ENCODE measurements around the gene TCF15.
"Not testable (repeated sequence)": the region's sequence is repeated elsewhere in the genome, so short reads cannot be mapped to it uniquely, and the experiment has no call there.

The TCF15 gene

GRCh38 chr20:642398-643174 is 32.5 kb upstream of the TCF15 start:
- DNase-seq (ENCODE audit: low spot score) = peak; percentile 52

- DNase-seq (ENCODE audit: low spot score) = not testable (repeated sequence)
Measured at GRCh38 chr20:642013-642397, 31.9 kb upstream of the TCF15 start.

GRCh38 chr20:641516-641875 is 31.4 kb upstream of the TCF15 start:
- peak; percentile 40 for DNase-seq (ENCODE audit: low spot score)

- no peak for DNase-seq (ENCODE audit: low spot score)
Measured at GRCh38 chr20:640674-641515, 30.8 kb upstream of the TCF15 start.

- no peak for DNase-seq (ENCODE audit: low spot score)
Measured at GRCh38 chr20:638579-638978, 28.5 kb upstream of the TCF15 start.

GRCh38 chr20:637559-637958 is 27.4 kb upstream of the TCF15 start:
- no peak for DNase-seq (ENCODE audit: low spot score)

GRCh38 chr20:635893-636338 is 25.8 kb upstream of the TCF15 start:
- no peak for DNase-seq (ENCODE audit: low spot score)

- DNase-seq (ENCODE audit: low spot score) = no peak
Measured at GRCh38 chr20:635028-635892, 25.2 kb upstream of the TCF15 start.

- DNase-seq (ENCODE audit: low spot score) = no peak
Measured at GRCh38 chr20:634148-634925, 24.2 kb upstream of the TCF15 start.

GRCh38 chr20:631101-631500 is 21.0 kb upstream of the TCF15 start:
- DNase-seq (ENCODE audit: low spot score) = no peak

GRCh38 chr20:626579-626978 is 16.5 kb upstream of the TCF15 start:
- DNase-seq (ENCODE audit: low spot score) = no peak

GRCh38 chr20:625360-625932 is 15.3 kb upstream of the TCF15 start:
- DNase-seq (ENCODE audit: low spot score) = no peak

GRCh38 chr20:623704-624103 is 13.6 kb upstream of the TCF15 start:
- DNase-seq (ENCODE audit: low spot score) = no peak

GRCh38 chr20:623021-623420 is 12.9 kb upstream of the TCF15 start:
- no peak for DNase-seq (ENCODE audit: low spot score)

GRCh38 chr20:622161-622560 is 12.1 kb upstream of the TCF15 start:
- no peak for DNase-seq (ENCODE audit: low spot score)

GRCh38 chr20:621125-621756 is 11.1 kb upstream of the TCF15 start:
- no peak for DNase-seq (ENCODE audit: low spot score)

- DNase-seq (ENCODE audit: low spot score) = no peak
Measured at GRCh38 chr20:620246-620645, 10.1 kb upstream of the TCF15 start.

- no peak for DNase-seq (ENCODE audit: low spot score)
Measured at GRCh38 chr20:618980-619379, 8.9 kb upstream of the TCF15 start.

- no peak for DNase-seq (ENCODE audit: low spot score)
Measured at GRCh38 chr20:617934-618690, 8.0 kb upstream of the TCF15 start.

GRCh38 chr20:615514-615913 is 5.4 kb upstream of the TCF15 start:
- no peak for DNase-seq (ENCODE audit: low spot score)
